ENCODE results near the gene RPL21. TPM values are rescaled to one million over a fixed set of nuclear protein-coding genes. Genes with fewer than 3 reads are reported as not detected.

Gene RPL21
- total RNA-seq, 1 donor from 2014 or later: 802 TPM

DNA sequence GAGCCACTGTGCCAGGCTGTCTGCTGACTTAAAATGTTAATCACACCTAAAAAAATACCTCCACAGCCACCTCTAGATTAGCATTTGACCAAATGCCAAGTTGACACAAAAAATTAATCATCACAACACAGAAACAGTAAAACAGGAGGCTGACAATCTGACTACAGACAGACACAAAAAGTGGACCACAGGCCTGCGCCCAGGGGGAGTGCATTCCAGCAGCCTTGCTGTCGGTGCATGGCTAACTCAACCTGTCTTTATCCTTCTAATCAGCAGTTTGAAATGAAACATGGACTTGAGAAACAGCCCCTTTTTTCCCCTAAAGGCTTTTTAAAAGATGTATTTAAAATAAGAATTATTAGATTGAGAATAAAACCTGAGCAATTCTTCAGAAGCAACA is 53.3 kb downstream of the RPL21 start:
- Mint-ChIP-seq H3K9me3 (ENCODE audit: unreplicated experiment) (no peaks in the 10 kb centered on the region), H3K4me3 (ENCODE audit: unreplicated experiment) (no peak overlapping the region), H3K4me1 (ENCODE audit: unreplicated experiment) (no peaks in the 10 kb centered on the region), H3K27ac (ENCODE audit: unreplicated experiment) (no peak overlapping the region), H3K36me3 (ENCODE audit: unreplicated experiment) (no peaks in the 10 kb centered on the region), H3K27me3 (ENCODE audit: unreplicated experiment) (peaks cover 29% of the 10 kb centered on the region)
- no peak for DNase-seq (ENCODE audit: extremely low spot score, unreplicated experiment)
- TF ChIP-seq, protein P1, sequence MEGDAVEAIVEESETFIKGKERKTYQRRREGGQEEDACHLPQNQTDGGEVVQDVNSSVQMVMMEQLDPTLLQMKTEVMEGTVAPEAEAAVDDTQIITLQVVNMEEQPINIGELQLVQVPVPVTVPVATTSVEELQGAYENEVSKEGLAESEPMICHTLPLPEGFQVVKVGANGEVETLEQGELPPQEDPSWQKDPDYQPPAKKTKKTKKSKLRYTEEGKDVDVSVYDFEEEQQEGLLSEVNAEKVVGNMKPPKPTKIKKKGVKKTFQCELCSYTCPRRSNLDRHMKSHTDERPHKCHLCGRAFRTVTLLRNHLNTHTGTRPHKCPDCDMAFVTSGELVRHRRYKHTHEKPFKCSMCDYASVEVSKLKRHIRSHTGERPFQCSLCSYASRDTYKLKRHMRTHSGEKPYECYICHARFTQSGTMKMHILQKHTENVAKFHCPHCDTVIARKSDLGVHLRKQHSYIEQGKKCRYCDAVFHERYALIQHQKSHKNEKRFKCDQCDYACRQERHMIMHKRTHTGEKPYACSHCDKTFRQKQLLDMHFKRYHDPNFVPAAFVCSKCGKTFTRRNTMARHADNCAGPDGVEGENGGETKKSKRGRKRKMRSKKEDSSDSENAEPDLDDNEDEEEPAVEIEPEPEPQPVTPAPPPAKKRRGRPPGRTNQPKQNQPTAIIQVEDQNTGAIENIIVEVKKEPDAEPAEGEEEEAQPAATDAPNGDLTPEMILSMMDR (IDR thresholded peaks at IDR 0.05): no peak

Other genes starting within 250 kb of the RPL21 start
- 31.8 and 32.6 TPM in 2 replicates for gene USP12, start 79.7 kb upstream of the RPL21 start, total RNA-seq
- 4.6 and 5.3 TPM in 2 replicates for gene RASL11A, start 19.3 kb downstream of the RPL21 start, total RNA-seq
- gene GTF3A, start 173.1 kb downstream of the RPL21 start, total RNA-seq: 67.0 and 67.4 TPM in 2 replicates
- 38.9 and 41.6 TPM in 2 replicates for gene MTIF3, start 199.0 kb downstream of the RPL21 start, total RNA-seq